KOPT-K1 (cell line): ENCODE results near the gene ADCK1.
A peak's percentile ranks its signal among the peaks of the same experiment; 100 is the strongest.
"Not testable (repeated sequence)": the region's sequence is repeated elsewhere in the genome, so short reads cannot be mapped to it uniquely, and the experiment has no call there.

ENCODE experiments used
- H3K27ac ChIP-seq: fragments of 200-600 bp; sonication (generic); 2 replicates; pipeline ENCODE4 v1.5.1; 2016; ENCODE audit warnings: antibody characterized with exemption, mild to moderate bottlenecking, low read depth, low read length; ENCODE audit not compliant: poor library complexity, severe bottlenecking
- H3K36me3 ChIP-seq: fragments of 200-600 bp; sonication (generic); 2 replicates; pipeline ENCODE4 v1.5.1; 2017; ENCODE audit warnings: antibody characterized with exemption, mild to moderate bottlenecking, low read length, moderate library complexity; ENCODE audit not compliant: insufficient read depth
- H3K9me3 ChIP-seq: fragments of 200-600 bp; sonication (generic); 2 replicates; pipeline ENCODE4 v1.5.1; 2017; ENCODE audit warnings: antibody characterized with exemption, low read length, mild to moderate bottlenecking; ENCODE audit not compliant: insufficient read depth, poor library complexity, severe bottlenecking

Gene ADCK1, protein sequence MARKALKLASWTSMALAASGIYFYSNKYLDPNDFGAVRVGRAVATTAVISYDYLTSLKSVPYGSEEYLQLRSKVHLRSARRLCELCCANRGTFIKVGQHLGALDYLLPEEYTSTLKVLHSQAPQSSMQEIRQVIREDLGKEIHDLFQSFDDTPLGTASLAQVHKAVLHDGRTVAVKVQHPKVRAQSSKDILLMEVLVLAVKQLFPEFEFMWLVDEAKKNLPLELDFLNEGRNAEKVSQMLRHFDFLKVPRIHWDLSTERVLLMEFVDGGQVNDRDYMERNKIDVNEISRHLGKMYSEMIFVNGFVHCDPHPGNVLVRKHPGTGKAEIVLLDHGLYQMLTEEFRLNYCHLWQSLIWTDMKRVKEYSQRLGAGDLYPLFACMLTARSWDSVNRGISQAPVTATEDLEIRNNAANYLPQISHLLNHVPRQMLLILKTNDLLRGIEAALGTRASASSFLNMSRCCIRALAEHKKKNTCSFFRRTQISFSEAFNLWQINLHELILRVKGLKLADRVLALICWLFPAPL

GRCh38 chr14:77799863-77800730 lies at the start of gene ADCK1:
ADCK1 (plus strand) TSS chr14:77800109; CDS start chr14:77818979, 18,870 bp downstream.
- Histone ChIP-seq H3K9me3 (no peaks in the 10 kb centered on the region), H3K27ac (peak within 1 kb of the TSS; percentile 80), H3K36me3 (no peaks in the 10 kb centered on the region)

- H3K36me3 ChIP-seq = peaks cover 87% of the 10 kb centered on the region
- H3K27ac ChIP-seq = no peak overlapping the region
These were observed 47.6 kb upstream of the ADCK1 start for GRCh38 chr14:77752266-77752665.

GRCh38 chr14:77752799-77753516 lies 47.0 kb upstream of the ADCK1 start:
- Histone ChIP-seq H3K9me3 (no peaks in the 10 kb centered on the region), H3K27ac (no peak overlapping the region), H3K36me3 (peaks cover 88% of the 10 kb centered on the region)

More at GRCh38 chr14:77752266-77752665, 47.6 kb upstream of the ADCK1 start:
- H3K9me3 ChIP-seq = no peaks in the 10 kb centered on the region

DNA sequence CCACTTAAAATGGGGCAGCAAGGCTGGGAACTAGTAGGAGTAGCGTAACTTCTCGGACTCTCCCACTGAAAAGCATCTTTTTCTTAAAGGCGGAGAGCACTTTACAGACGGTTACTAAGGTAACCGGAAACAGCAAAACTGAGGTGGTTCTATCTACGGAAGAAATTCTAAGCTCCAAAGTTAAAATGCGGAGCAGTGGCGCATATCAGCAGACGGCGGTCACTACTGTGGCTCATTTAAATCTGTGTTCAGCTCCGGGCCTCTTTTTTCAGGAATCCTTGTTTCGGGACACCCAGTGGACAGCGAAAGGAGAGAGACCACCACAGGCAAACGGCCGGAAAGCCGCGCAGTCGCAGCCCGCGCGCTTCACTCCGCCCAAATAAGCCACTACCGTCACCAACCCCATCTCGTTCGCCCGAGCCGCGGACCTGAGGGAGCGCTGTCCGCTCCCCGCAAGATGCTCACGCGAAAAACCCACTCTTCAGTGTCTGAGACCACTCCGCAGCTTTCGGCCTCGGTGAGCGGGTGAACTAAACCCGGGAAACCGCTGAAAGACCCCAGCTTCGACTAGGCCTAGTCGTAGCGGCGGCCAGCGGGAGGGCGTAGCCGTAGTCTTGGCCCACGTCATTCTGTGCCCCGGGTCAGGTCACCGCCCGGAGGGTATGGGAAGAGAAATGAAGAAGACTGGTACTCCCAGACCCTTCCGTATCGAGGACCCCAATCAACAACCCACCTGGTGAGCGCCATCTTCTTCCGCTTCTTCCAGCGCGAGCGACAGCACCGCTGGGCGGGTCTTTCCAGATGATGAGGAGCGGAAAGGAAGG lies 39.3 kb upstream of the ADCK1 start, which contains the start of gene SNW1:
Gene SNW1, minus strand, starts transcription at position 776 of the 824 bp plus-strand sequence. Its CDS starts 29 bp downstream, at position 747.
- peaks cover 24% of the 10 kb centered on the region for H3K36me3 ChIP-seq
- H3K9me3 ChIP-seq = no peaks in the 10 kb centered on the region
- peak within 1 kb of the TSS; percentile 76 for H3K27ac ChIP-seq

- Histone ChIP-seq H3K9me3 (no peaks in the 10 kb centered on the region), H3K36me3 (peaks cover 16% of the 10 kb centered on the region), H3K27ac (peak overlapping the region; percentile 76)
These were observed 38.5 kb upstream of the ADCK1 start for GRCh38 chr14:77761205-77761931.

DNA sequence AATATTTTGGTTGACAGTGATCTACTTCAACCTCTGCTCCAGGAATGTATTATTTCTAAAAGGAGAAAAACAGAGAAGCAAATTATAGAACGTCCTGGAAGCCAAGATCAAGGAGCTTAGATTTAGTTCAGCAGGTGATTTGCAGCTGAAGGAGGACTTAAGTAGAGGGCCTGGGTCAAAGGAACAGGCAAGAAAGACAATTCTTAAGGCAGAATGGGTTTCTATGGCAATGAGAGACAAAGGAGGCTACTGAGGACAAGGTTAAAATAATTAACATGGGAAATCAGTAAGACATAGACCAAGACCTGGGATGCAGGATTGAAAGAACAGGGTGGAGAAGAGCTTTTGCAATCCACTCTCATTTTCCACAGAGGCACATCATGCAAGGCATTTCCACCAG lies 36.6 kb upstream of the ADCK1 start:
- no peak overlapping the region for H3K27ac ChIP-seq
- H3K9me3 ChIP-seq = no peaks in the 10 kb centered on the region
- peaks cover 2% of the 10 kb centered on the region; the same call in 1 of the 2 replicates for H3K36me3 ChIP-seq

DNA sequence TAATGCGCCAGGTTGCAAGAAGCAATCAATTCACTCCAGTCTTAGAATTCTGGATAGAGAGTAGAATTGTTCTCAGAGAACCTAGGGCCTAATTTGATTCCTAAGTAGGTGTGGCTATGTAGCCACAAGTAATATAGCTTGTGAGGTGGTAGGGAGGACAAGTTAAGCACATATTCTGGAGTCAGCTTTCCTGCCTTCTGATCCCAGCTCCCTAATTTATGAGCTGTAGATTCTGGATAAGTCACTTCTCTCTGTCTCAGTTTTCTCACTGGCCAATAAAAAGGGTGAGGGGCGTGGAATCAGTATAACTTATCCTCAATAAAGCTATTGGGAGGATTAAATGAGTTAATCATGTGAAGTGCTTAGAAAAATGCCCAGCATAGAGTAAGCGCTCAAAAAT lies 35.9 kb upstream of the ADCK1 start:
- no peaks in the 10 kb centered on the region for H3K9me3 ChIP-seq
- no peaks in the 10 kb centered on the region for H3K36me3 ChIP-seq
- no peak overlapping the region for H3K27ac ChIP-seq

DNA sequence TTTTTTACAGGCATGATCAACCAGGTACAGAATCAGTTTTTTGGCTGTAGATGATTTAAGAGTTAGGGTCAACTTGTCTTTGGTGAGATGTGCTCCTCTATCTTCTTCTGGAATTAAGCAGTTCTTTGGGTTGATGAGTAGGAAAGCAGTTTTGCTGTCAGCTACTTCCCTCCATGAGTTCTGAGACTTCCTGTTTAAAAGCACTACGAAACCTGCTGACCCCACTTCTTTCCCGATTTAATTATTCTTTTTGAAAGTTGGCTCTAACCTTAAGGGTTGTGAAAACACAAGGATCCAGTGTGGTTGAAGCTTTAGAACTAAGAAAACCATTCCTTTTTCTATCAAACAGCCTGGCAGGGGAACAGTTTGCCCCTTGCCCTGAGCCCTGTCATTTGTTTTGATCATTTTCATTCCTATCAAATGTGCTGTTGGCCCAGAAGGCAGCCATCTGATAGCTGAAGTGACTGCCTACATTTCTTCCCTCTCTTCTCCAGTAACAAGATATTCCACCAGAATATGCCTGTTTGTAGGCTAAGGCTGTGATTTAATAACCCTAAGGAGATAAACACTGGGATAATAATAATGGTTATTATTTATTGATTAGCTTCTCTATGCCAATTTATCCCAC lies 31.4 kb upstream of the ADCK1 start:
- H3K9me3 ChIP-seq, H3K27ac ChIP-seq, H3K36me3 ChIP-seq: not testable (repeated sequence)

DNA sequence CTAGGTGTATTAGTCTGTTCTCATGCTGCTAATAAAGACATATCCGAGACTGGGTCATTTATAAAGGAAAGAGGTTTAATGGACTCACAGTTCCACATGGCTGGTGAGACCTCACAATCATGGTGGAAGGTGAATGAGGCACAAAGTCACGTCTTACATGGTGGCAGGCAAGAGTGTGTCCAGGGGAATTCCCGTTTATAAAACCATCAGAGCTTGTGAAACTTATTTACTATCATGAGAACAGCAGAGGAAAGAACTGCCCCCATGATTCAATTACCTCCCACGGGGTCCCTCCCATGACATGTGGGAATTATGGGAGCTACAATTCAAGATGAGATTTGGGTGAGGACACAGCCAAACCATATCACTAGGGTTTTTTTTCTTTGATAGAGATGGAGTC lies 25.9 kb upstream of the ADCK1 start:
- H3K9me3 ChIP-seq, H3K36me3 ChIP-seq, H3K27ac ChIP-seq: not testable (repeated sequence)

DNA sequence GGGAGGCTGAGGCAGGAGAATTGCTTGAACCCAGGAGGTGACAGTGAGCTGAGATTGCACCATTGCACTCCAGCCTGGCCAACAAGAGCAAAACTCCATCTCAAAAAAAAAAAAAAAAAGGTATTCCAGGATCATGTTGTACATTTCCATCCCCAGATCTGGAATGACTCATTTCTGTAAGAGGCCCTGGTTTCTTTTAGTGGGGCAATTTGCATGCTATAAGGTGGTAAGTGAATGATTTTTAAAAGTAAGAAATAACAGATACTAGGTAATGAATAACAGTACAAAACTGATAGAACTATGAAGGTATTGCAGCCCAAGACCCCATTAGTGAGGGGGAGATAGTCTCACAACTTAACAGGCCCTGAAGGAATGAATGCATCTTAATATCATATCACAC lies 17.7 kb upstream of the ADCK1 start:
- H3K9me3 ChIP-seq = no peaks in the 10 kb centered on the region
- no peaks in the 10 kb centered on the region for H3K36me3 ChIP-seq
- no peak overlapping the region for H3K27ac ChIP-seq

DNA sequence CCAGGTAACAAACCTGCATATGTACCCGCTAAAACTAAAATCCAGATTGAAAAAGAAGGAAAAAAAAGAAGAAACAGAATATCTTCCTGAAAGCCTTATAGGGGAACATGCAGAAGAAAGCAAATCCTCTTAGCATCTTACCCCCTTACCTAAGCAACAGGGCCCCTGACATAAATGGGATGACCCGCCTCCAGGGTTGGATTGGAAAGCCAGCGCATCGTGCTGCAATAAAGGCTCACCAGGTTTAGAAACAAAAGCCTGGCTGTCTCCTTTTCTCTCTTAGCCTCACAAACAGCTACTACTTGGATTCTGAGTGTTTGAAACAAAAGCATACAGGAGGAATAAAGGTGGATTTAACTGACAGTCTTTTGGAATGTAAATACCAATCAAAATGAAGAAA lies 13.8 kb upstream of the ADCK1 start:
- Histone ChIP-seq H3K36me3 (no peaks in the 10 kb centered on the region), H3K27ac (no peak overlapping the region), H3K9me3 (no peaks in the 10 kb centered on the region)

DNA sequence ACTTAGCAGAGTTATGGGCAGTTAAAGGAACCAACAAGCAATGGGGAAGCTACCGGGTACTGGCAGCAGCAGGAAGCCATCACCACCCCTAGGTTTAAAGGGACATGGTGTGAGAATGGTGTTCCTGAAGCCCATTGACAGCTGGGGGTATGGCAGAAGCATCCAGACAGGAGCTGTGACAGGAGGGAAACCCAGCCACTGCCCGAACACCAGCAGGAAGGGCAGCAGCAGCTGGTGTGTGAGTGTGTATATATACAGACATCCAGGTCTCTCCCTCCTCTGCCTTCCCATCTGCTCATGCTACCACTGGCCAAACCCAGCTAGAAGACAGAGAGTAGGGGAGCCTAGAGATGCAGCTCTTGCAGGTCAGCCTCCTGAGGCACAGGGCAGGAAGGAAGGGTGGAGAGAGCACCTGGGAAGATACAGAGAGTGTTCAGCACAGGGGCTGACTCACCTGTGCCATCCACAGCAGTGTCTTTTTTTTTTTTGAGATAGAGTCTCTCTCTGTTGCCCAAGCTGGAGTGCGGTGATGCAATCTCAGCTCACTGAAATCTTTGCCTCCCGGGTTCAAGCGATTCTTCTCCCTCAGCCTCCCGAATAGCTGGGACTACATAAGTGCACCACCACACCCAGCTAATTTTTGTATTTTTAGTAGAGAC lies 9.2 kb upstream of the ADCK1 start:
- Histone ChIP-seq H3K9me3 (no peaks in the 10 kb centered on the region), H3K36me3 (no peaks in the 10 kb centered on the region), H3K27ac (no peak overlapping the region)

DNA sequence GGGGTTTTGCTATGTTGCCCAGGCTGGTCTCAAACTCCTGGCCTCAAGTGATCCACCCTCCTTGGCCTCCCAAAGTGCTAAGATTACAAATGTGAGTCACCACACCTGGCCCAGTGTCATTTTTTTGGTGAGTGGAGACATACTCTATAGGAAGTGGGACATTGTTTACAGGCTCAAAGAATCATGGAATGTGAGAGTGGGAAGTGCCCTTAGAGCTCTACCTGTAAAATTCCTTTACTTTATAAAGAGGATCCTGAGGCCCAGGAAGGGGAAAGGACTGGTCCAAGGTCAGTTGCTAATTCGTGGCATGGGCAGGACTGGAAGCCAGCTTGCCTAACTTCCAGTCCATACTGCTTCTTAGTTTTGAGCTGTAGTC lies 8.7 kb upstream of the ADCK1 start:
- no peaks in the 10 kb centered on the region for H3K9me3 ChIP-seq
- H3K36me3 ChIP-seq = no peaks in the 10 kb centered on the region
- H3K27ac ChIP-seq = no peak overlapping the region
